Measurements from ENCODE around the gene GNG2. TPM values are rescaled to one million over a fixed set of nuclear protein-coding genes. Genes with fewer than 3 reads are reported as not detected.

Gene GNG2
- total and polyA plus RNA-seq, 2 experiments from 2014 or later, result 9.9 to 14.8 TPM

DNA sequence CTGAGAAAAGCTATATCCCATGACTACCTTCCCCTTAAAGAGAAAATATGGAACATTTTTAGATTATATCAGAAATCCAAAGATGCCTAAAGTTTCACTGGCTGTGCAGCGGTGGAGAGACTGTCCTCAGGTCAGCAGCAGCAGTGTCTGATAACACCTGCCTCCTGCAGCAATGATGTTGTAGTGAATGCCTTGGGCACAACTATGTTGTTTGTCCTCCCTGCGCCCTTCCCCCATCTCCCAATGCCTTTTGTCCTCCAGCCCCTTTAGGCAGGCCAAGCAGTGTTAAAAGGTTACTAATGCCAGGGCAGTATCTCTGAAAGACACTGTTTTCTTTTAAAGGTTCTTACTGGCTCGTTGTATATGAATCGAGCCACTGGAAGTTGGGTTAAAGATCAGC is 142.1 kb downstream of the GNG2 start (continued):
- TF ChIP-seq, protein P1, sequence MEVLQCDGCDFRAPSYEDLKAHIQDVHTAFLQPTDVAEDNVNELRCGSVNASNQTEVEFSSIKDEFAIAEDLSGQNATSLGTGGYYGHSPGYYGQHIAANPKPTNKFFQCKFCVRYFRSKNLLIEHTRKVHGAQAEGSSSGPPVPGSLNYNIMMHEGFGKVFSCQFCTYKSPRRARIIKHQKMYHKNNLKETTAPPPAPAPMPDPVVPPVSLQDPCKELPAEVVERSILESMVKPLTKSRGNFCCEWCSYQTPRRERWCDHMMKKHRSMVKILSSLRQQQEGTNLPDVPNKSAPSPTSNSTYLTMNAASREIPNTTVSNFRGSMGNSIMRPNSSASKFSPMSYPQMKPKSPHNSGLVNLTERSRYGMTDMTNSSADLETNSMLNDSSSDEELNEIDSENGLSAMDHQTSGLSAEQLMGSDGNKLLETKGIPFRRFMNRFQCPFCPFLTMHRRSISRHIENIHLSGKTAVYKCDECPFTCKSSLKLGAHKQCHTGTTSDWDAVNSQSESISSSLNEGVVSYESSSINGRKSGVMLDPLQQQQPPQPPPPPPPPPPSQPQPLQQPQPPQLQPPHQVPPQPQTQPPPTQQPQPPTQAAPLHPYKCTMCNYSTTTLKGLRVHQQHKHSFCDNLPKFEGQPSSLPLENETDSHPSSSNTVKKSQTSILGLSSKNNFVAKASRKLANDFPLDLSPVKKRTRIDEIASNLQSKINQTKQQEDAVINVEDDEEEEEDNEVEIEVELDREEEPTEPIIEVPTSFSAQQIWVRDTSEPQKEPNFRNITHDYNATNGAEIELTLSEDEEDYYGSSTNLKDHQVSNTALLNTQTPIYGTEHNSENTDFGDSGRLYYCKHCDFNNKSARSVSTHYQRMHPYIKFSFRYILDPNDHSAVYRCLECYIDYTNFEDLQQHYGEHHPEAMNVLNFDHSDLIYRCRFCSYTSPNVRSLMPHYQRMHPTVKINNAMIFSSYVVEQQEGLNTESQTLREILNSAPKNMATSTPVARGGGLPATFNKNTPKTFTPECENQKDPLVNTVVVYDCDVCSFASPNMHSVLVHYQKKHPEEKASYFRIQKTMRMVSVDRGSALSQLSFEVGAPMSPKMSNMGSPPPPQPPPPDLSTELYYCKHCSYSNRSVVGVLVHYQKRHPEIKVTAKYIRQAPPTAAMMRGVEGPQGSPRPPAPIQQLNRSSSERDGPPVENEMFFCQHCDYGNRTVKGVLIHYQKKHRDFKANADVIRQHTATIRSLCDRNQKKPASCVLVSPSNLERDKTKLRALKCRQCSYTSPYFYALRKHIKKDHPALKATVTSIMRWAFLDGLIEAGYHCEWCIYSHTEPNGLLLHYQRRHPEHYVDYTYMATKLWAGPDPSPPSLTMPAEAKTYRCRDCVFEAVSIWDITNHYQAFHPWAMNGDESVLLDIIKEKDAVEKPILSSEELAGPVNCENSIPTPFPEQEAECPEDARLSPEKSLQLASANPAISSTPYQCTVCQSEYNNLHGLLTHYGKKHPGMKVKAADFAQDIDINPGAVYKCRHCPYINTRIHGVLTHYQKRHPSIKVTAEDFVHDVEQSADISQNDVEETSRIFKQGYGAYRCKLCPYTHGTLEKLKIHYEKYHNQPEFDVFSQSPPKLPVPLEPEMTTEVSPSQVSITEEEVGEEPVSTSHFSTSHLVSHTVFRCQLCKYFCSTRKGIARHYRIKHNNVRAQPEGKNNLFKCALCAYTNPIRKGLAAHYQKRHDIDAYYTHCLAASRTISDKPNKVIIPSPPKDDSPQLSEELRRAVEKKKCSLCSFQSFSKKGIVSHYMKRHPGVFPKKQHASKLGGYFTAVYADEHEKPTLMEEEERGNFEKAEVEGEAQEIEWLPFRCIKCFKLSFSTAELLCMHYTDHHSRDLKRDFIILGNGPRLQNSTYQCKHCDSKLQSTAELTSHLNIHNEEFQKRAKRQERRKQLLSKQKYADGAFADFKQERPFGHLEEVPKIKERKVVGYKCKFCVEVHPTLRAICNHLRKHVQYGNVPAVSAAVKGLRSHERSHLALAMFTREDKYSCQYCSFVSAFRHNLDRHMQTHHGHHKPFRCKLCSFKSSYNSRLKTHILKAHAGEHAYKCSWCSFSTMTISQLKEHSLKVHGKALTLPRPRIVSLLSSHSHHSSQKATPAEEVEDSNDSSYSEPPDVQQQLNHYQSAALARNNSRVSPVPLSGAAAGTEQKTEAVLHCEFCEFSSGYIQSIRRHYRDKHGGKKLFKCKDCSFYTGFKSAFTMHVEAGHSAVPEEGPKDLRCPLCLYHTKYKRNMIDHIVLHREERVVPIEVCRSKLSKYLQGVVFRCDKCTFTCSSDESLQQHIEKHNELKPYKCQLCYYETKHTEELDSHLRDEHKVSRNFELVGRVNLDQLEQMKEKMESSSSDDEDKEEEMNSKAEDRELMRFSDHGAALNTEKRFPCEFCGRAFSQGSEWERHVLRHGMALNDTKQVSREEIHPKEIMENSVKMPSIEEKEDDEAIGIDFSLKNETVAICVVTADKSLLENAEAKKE (CRISPR knock-in tag; IDR thresholded peaks at IDR 0.05), result no peak

DNA sequence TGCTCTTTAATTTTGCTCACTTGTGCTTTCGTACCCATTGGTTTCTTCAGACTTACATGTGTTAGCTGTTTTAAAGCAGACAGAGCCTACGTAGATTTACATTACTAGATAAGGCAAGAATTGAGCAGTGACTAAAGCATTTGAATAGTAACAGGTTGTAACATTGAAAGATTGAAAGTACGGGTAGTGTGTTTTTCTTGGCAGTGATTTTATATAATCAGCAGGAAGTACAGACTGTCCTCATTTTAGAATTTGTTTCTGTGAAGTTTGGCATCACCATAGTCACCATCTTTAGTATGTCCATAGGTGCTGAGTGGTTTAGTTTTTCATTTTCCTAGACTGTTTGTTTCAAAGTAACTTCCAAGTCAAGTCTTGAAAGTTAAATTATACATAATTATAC is 142.9 kb downstream of the GNG2 start:
- Histone ChIP-seq H3K4me3 (no peak overlapping the region), H2AFZ (no peak overlapping the region), H3K36me3 (ENCODE audit: insufficient read depth) (peaks cover 53% of the 10 kb centered on the region), H3K27ac (ENCODE audit: low read depth) (no peak overlapping the region), H4K20me1 (replicated peaks; ENCODE audit: insufficient read depth) (no peaks in the 10 kb centered on the region; the same call in 1 of the 2 replicates), H3K9me2 (ENCODE audit: insufficient read depth) (no peaks in the 10 kb centered on the region), H3K79me2 (replicated peaks; ENCODE audit: insufficient read depth) (peaks cover 9% of the 10 kb centered on the region; the same call in 1 of the 2 replicates), H3K4me2 (no peak overlapping the region), H3K4me1 (ENCODE audit: insufficient read depth) (peaks cover 20% of the 10 kb centered on the region), H3K27me3 (ENCODE audit: insufficient read depth) (no peaks in the 10 kb centered on the region), H3F3A (replicated peaks; ENCODE audit: low read depth) (no peaks in the 10 kb centered on the region)
- DNase-seq (ENCODE audit: low spot score) (no peak), ATAC-seq (no peak)
- H3K9me3 Mint-ChIP-seq, result no peaks in the 10 kb centered on the region
- H3K36me3 Mint-ChIP-seq (ENCODE audit: low read depth), result peaks cover 86% of the 10 kb centered on the region
- H3K27me3 Mint-ChIP-seq (ENCODE audit: insufficient read depth, low read depth, poor library complexity), result peaks cover 3% of the 10 kb centered on the region
- peaks cover 7% of the 10 kb centered on the region; the same call in 2 of the 3 replicates for H3K4me1 Mint-ChIP-seq
- H3K4me3 Mint-ChIP-seq, result no peak overlapping the region
- no peak overlapping the region for H3K27ac Mint-ChIP-seq
- TF ChIP-seq, protein P2, sequence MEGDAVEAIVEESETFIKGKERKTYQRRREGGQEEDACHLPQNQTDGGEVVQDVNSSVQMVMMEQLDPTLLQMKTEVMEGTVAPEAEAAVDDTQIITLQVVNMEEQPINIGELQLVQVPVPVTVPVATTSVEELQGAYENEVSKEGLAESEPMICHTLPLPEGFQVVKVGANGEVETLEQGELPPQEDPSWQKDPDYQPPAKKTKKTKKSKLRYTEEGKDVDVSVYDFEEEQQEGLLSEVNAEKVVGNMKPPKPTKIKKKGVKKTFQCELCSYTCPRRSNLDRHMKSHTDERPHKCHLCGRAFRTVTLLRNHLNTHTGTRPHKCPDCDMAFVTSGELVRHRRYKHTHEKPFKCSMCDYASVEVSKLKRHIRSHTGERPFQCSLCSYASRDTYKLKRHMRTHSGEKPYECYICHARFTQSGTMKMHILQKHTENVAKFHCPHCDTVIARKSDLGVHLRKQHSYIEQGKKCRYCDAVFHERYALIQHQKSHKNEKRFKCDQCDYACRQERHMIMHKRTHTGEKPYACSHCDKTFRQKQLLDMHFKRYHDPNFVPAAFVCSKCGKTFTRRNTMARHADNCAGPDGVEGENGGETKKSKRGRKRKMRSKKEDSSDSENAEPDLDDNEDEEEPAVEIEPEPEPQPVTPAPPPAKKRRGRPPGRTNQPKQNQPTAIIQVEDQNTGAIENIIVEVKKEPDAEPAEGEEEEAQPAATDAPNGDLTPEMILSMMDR (conservative IDR thresholded peaks at IDR 0.05; ENCODE audit: low read depth in 2 of 2), result no peak
- no peak for TF ChIP-seq NANOG (IDR thresholded peaks at IDR 0.05; ENCODE audit: borderline replicate concordance)
- TF ChIP-seq, protein P3, sequence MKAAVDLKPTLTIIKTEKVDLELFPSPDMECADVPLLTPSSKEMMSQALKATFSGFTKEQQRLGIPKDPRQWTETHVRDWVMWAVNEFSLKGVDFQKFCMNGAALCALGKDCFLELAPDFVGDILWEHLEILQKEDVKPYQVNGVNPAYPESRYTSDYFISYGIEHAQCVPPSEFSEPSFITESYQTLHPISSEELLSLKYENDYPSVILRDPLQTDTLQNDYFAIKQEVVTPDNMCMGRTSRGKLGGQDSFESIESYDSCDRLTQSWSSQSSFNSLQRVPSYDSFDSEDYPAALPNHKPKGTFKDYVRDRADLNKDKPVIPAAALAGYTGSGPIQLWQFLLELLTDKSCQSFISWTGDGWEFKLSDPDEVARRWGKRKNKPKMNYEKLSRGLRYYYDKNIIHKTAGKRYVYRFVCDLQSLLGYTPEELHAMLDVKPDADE (IDR thresholded peaks at IDR 0.05), result no peak
- no peak for TF ChIP-seq JUNB (IDR thresholded peaks at IDR 0.05; ENCODE audit: unreplicated experiment)
- no peak for TF ChIP-seq EZH2phosphoT487 (IDR thresholded peaks at IDR 0.05; ENCODE audit: unreplicated experiment)
- TF ChIP-seq, protein P1 (CRISPR knock-in tag; IDR thresholded peaks at IDR 0.05), result no peak
